Right lobe of liver (tissue), 4 donors: Measurements from ENCODE around the gene ZNF827.

Source experiments
- CTCF ChIP-seq, 4 donors: fragments of 200-600 bp in 3 of 4; fragments of 450-650 bp in 1 of 4; IDR thresholded peaks; one replicate each; pipeline versions ENCODE4 v1.5.1 to v1.8.0; 2016 to 2022; ENCODE audit warnings: antibody characterized with exemption in 4 of 4, mild to moderate bottlenecking in 2 of 4
- POLR2A ChIP-seq: fragments of 450-650 bp; IDR thresholded peaks from one replicate; pipeline ENCODE4 v1.6.1; 2017; ENCODE audit warnings: antibody characterized with exemption, mild to moderate bottlenecking
- donor health status: DM: no; HTN: no; CAD: no.
- donor health status: DM: no; HTN: no; CAD: no.
- donor health status: DM: no; HTN: yes; CAD: no.

GRCh38 chr4:145920205-145920604 is 18.4 kb downstream of the ZNF827 start:
- TF ChIP-seq CTCF (IDR thresholded peaks at IDR 0.05) = no peak
- no peak for TF ChIP-seq POLR2A
